ENCODE data around the gene PRR29.

DNA sequence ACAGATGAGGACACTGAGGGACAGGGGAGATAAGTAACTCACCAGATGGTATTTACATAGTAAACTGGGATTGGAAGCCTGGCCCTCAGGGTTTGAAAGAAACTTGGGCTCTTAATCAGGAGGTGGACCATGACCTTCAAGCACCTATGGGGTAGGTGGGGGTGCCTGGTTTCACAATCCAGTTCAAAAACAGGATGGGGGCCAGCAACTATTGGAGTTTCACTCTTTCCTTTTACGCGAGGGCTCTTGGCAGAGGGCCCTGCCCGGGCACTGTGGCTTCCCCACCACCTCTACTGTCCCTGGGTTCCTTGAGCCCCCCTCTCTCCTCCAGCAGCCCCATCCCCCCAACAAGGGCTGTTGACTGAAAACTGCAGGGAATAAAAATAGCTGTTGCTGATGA, 11.3 kb upstream of the PRR29 start:
- TF ChIP-seq, protein P1, sequence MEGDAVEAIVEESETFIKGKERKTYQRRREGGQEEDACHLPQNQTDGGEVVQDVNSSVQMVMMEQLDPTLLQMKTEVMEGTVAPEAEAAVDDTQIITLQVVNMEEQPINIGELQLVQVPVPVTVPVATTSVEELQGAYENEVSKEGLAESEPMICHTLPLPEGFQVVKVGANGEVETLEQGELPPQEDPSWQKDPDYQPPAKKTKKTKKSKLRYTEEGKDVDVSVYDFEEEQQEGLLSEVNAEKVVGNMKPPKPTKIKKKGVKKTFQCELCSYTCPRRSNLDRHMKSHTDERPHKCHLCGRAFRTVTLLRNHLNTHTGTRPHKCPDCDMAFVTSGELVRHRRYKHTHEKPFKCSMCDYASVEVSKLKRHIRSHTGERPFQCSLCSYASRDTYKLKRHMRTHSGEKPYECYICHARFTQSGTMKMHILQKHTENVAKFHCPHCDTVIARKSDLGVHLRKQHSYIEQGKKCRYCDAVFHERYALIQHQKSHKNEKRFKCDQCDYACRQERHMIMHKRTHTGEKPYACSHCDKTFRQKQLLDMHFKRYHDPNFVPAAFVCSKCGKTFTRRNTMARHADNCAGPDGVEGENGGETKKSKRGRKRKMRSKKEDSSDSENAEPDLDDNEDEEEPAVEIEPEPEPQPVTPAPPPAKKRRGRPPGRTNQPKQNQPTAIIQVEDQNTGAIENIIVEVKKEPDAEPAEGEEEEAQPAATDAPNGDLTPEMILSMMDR (IDR thresholded peaks at IDR 0.05): no peak
- TF ChIP-seq POLR2A (IDR thresholded peaks at IDR 0.05): no peak

Measured in esophagus squamous epithelium (tissue), 4 donors.